Naive thymus-derived CD8-positive, alpha-beta T cell (primary cell): ENCODE measurements around the gene PBXIP1. TPM values are rescaled to one million over a fixed set of nuclear protein-coding genes. Genes with fewer than 3 reads are reported as not detected.
"Not testable (repeated sequence)": the region's sequence is repeated elsewhere in the genome, so short reads cannot be mapped to it uniquely, and the experiment has no call there.

Experiments
- ATAC-seq, 2 donors: fragments of 150-1000 bp; cut with Tn5 transposase in 1 of 2; sonication (Bioruptor Pico), chemical (Tn5 transposase) in 1 of 2; 1 replicate in 1 of 2; 2 replicates in 1 of 2; pipeline ENCODE4 v1.10.0; 2021; ENCODE audit warnings: mild to moderate bottlenecking in 2 of 2, moderate library complexity in 2 of 2
- POLR2A ChIA-PET: fragments of 350-600 bp; sonication (Branson Sonifier 250); formaldehyde crosslinking; loops from one replicate; lab custom pipeline; 2021; ENCODE audit warnings: antibody characterized with exemption; lab: Charles Lee
- DNase-seq, 10 donors: peaks; one replicate each; pipeline versions ENCODE4 v3.0.0 to v3.0.0-alpha.2; 2020 to 2022
- H3K27ac Mint-ChIP-seq, 10 donors: one replicate each; pipeline ENCODE4 v1.8.0; 2020 to 2022; ENCODE audit warnings: mild to moderate bottlenecking in 10 of 10, mixed read lengths in 10 of 10, moderate library complexity in 4 of 10, inconsistent platforms in 1 of 10
- H3K27me3 Mint-ChIP-seq, 5 donors: one replicate each; pipeline ENCODE4 v1.8.0; 2021 to 2022; ENCODE audit warnings: mixed read lengths in 5 of 5
- H3K36me3 Mint-ChIP-seq, 3 donors: one replicate each; pipeline ENCODE4 v1.8.0; 2020 to 2022; ENCODE audit warnings: mixed read lengths in 3 of 3, mild to moderate bottlenecking in 2 of 3, inconsistent platforms in 1 of 3
- H3K4me1 Mint-ChIP-seq, 4 donors: one replicate each; pipeline ENCODE4 v1.8.0; 2021 to 2022; ENCODE audit warnings: mixed read lengths in 4 of 4
- H3K4me3 Mint-ChIP-seq, 10 donors: one replicate each; pipeline ENCODE4 v1.8.0; 2020 to 2022; ENCODE audit warnings: mild to moderate bottlenecking in 10 of 10, mixed read lengths in 10 of 10, moderate library complexity in 6 of 10, inconsistent platforms in 1 of 10
- H3K9me3 Mint-ChIP-seq, 9 donors: one replicate each; pipeline ENCODE4 v1.8.0; 2020 to 2022; ENCODE audit warnings: mixed read lengths in 9 of 9, mild to moderate bottlenecking in 3 of 9, inconsistent platforms in 1 of 9, moderate library complexity in 1 of 9
- polyA plus RNA-seq, 3 donors: library from polyadenylated mRNA; unstranded; fragments of 300-500 nt; fragmentation: Illumina TruSeq; gene quantifications; one replicate each; pipeline ENCODE4 v1.2.3, GENCODE V29; 2021
- total RNA-seq, 8 experiments: library from RNA in 2 of 8; stranded (reverse) in 2 of 8; gene quantifications; one replicate each; pipeline ENCODE4 v1.2.3 and lab custom pipeline; 2021 to 2026

Gene PBXIP1
- total and polyA plus RNA-seq, 5 experiments from 2014 or later = 182 to 319 (median 239) TPM

- Mint-ChIP-seq H3K36me3 (peaks cover 0 to 28% (median 3%) of the 10 kb centered on the region in 3 donors), H3K9me3 (no peaks in the 10 kb centered on the region), H3K4me1 (peaks cover 12 to 29% (median 25%) of the 10 kb centered on the region in 4 donors), H3K4me3 (no peak overlapping the region), H3K27ac (no peak overlapping the region), H3K27me3 (peaks cover 0 to 12% (median 0%) of the 10 kb centered on the region in 5 donors)
- ATAC-seq = no peak
- no peak for DNase-seq
- POLR2A ChIA-PET = interaction anchor here (1.1 to 3.1 kb wide), 4 partner anchors 8 to 56 kb away, joined by 3 to 25 read pairs (median 4); partner anchors contain the start of genes FLAD1 and PMVK
These were observed 37.0 kb upstream of the PBXIP1 start for GRCh38 chr1:154992721-154993571.

GRCh38 chr1:154990276-154990675, 34.4 kb upstream of the PBXIP1 start:
- peaks cover 9 to 25% (median 15%) of the 10 kb centered on the region in 4 donors for H3K4me1 Mint-ChIP-seq
- POLR2A ChIA-PET = interaction anchor here (0.6 to 1.6 kb wide), 5 partner anchors 9 to 54 kb away, joined by 3 to 4 read pairs (median 3); partner anchors contain the start of genes PBXIP1 and PMVK
- ATAC-seq (no peak), DNase-seq (no peak)
- no peak overlapping the region for H3K27ac Mint-ChIP-seq
- H3K27me3 Mint-ChIP-seq = no peaks in the 10 kb centered on the region
- no peak overlapping the region for H3K4me3 Mint-ChIP-seq
- peaks cover 0 to 39% (median 3%) of the 10 kb centered on the region in 3 donors for H3K36me3 Mint-ChIP-seq
- no peaks in the 10 kb centered on the region for H3K9me3 Mint-ChIP-seq

GRCh38 chr1:154989195-154989860, 33.4 kb upstream of the PBXIP1 start:
- Mint-ChIP-seq H3K27ac (peak overlapping the region in 2 of 10 donors; percentile 79 to 88), H3K36me3 (peaks cover 0 to 42% (median 3%) of the 10 kb centered on the region in 3 donors), H3K9me3 (no peaks in the 10 kb centered on the region), H3K4me1 (peaks cover 9 to 31% (median 15%) of the 10 kb centered on the region in 4 donors), H3K27me3 (no peaks in the 10 kb centered on the region), H3K4me3 (no peak overlapping the region)
- POLR2A ChIA-PET = interaction anchor here (0.9 to 1.6 kb wide), 3 partner anchors 33 to 53 kb away, joined by 3 to 4 read pairs (median 3); partner anchors contain the start of genes PBXIP1 and PMVK
- ATAC-seq (no peak), DNase-seq (no peak)

GRCh38 chr1:154988058-154988954, 32.4 kb upstream of the PBXIP1 start:
- peaks cover 0 to 42% (median 3%) of the 10 kb centered on the region in 3 donors for H3K36me3 Mint-ChIP-seq
- DNase-seq = no peak
- POLR2A ChIA-PET = interaction anchor here (0.6 to 2.0 kb wide), 4 partner anchors 11 to 52 kb away, joined by 3 to 7 read pairs (median 3); partner anchors contain the start of gene PMVK

GRCh38 chr1:154987326-154987725, 31.4 kb upstream of the PBXIP1 start:
- H3K4me1 Mint-ChIP-seq = peaks cover 10 to 37% (median 15%) of the 10 kb centered on the region in 4 donors
- no peak overlapping the region for H3K4me3 Mint-ChIP-seq
- H3K9me3 Mint-ChIP-seq = no peaks in the 10 kb centered on the region
- ATAC-seq (no peak), DNase-seq (no peak)
- POLR2A ChIA-PET = interaction anchor here (0.9 to 2.0 kb wide), 2 partner anchors 12 to 23 kb away, joined by 3 to 7 read pairs; no protein-coding TSS in a partner anchor
- peaks cover 0 to 40% (median 3%) of the 10 kb centered on the region in 3 donors for H3K36me3 Mint-ChIP-seq
- H3K27me3 Mint-ChIP-seq = no peaks in the 10 kb centered on the region
- H3K27ac Mint-ChIP-seq = peak overlapping the region in 2 of 10 donors; percentile 20 to 21

More at GRCh38 chr1:154988058-154988954, 32.4 kb upstream of the PBXIP1 start:
- peaks cover 9 to 38% (median 15%) of the 10 kb centered on the region in 4 donors for H3K4me1 Mint-ChIP-seq
- no peaks in the 10 kb centered on the region for H3K27me3 Mint-ChIP-seq
- peak overlapping the region in 3 of 10 donors; percentile 15 to 66 (median 40) for H3K27ac Mint-ChIP-seq
- H3K4me3 Mint-ChIP-seq = peak overlapping the region in 1 of 10 donors; percentile 29
- no peak for ATAC-seq
- no peaks in the 10 kb centered on the region for H3K9me3 Mint-ChIP-seq

GRCh38 chr1:154986736-154987135, 30.8 kb upstream of the PBXIP1 start:
- H3K27me3 Mint-ChIP-seq, ATAC-seq, H3K4me3 Mint-ChIP-seq, H3K9me3 Mint-ChIP-seq, H3K27ac Mint-ChIP-seq, DNase-seq: not testable (repeated sequence)
- POLR2A ChIA-PET = interaction anchor here (2.0 kb wide), 1 partner anchor 13 kb away, joined by 7 read pairs; no protein-coding TSS in a partner anchor
- Mint-ChIP-seq H3K4me1 (peaks cover 11 to 37% (median 15%) of the 10 kb centered on the region in 4 donors), H3K36me3 (peaks cover 0 to 40% (median 3%) of the 10 kb centered on the region in 3 donors)

GRCh38 chr1:154983776-154984466, 28.0 kb upstream of the PBXIP1 start:
- POLR2A ChIA-PET = interaction anchor here (0.5 to 4.7 kb wide), 19 partner anchors 9 to 1350 kb away, joined by 3 to 25 read pairs (median 8); partner anchors contain the start of genes CHTOP, CKS1B, LENEP and PBXIP1
- H3K36me3 Mint-ChIP-seq = peaks cover 0 to 29% (median 2%) of the 10 kb centered on the region in 3 donors
- no peak for DNase-seq
- no peaks in the 10 kb centered on the region for H3K27me3 Mint-ChIP-seq
- H3K4me1 Mint-ChIP-seq = peaks cover 2 to 30% (median 4%) of the 10 kb centered on the region in 4 donors
- no peaks in the 10 kb centered on the region for H3K9me3 Mint-ChIP-seq
- no peak for ATAC-seq
- H3K4me3 Mint-ChIP-seq = no peak overlapping the region
- H3K27ac Mint-ChIP-seq = peak overlapping the region in 2 of 10 donors; percentile 56 to 63

GRCh38 chr1:154982897-154983648, 27.2 kb upstream of the PBXIP1 start, which contains the start of gene FLAD1:
TSS of gene FLAD1 (plus strand) at chr1:154983344. CDS start at chr1:154983695, 351 bp downstream.
- Mint-ChIP-seq H3K4me3 (no peak within 1 kb of the TSS), H3K27ac (peak within 1 kb of the TSS in 1 of 10 donors; percentile 63), H3K4me1 (peaks cover 0 to 21% (median 2%) of the 10 kb centered on the region in 4 donors)

GRCh38 chr1:154982341-154982740, 26.4 kb upstream of the PBXIP1 start:
- Mint-ChIP-seq H3K36me3 (peaks cover 0 to 22% (median 2%) of the 10 kb centered on the region in 3 donors), H3K9me3 (no peaks in the 10 kb centered on the region), H3K4me3 (no peak overlapping the region), H3K4me1 (peaks cover 0 to 23% (median 4%) of the 10 kb centered on the region in 4 donors), H3K27ac (no peak overlapping the region), H3K27me3 (no peaks in the 10 kb centered on the region)
- DNase-seq = no peak
- ATAC-seq = no peak
- POLR2A ChIA-PET = interaction anchor here (0.7 to 4.7 kb wide), 12 partner anchors 8 to 103 kb away, joined by 3 to 25 read pairs (median 16); partner anchors contain the start of genes CKS1B, LENEP, PBXIP1 and PMVK

More at GRCh38 chr1:154982897-154983648, 27.2 kb upstream of the PBXIP1 start, which contains the start of gene FLAD1:
- ATAC-seq (peak; percentile 99 to 100), DNase-seq (peak; percentile 84 to 98 (median 94))
- Mint-ChIP-seq H3K9me3 (no peaks in the 10 kb centered on the region), H3K36me3 (peaks cover 0 to 22% (median 2%) of the 10 kb centered on the region in 3 donors), H3K27me3 (no peaks in the 10 kb centered on the region)
- POLR2A ChIA-PET = interaction anchor here (0.5 to 4.7 kb wide), 18 partner anchors 9 to 1349 kb away, joined by 3 to 25 read pairs (median 10); partner anchors contain the start of genes CHTOP, CKS1B, LENEP and PBXIP1

GRCh38 chr1:154978360-154978759, 22.5 kb upstream of the PBXIP1 start:
- Mint-ChIP-seq H3K4me1 (peaks cover 0 to 5% (median 3%) of the 10 kb centered on the region in 4 donors), H3K27ac (no peak overlapping the region), H3K36me3 (peaks cover 0 to 11% (median 2%) of the 10 kb centered on the region in 3 donors), H3K27me3 (no peaks in the 10 kb centered on the region), H3K9me3 (no peaks in the 10 kb centered on the region), H3K4me3 (no peak overlapping the region)
- DNase-seq (no peak), ATAC-seq (no peak)
- POLR2A ChIA-PET = interaction anchor here (0.6 to 1.0 kb wide), 3 partner anchors 17 to 35 kb away, joined by 3 to 5 read pairs (median 3); partner anchors contain the start of gene PYGO2
